Dendritic cell treated with granulocyte-macrophage colony-stimulating factor and Interleukin-4, amounts not matched to agents 40 ng/mL and 50 ng/mL, for 4 days (primary cell): Measurements from ENCODE around the gene GALNT16.
"Not testable (repeated sequence)": the region's sequence is repeated elsewhere in the genome, so short reads cannot be mapped to it uniquely, and the experiment has no call there.

Experiments used
- H3K27ac Mint-ChIP-seq: one replicate; pipeline ENCODE4 v1.8.0; 2022; ENCODE audit warnings: mild to moderate bottlenecking, mixed read lengths
- H3K27me3 Mint-ChIP-seq: one replicate; pipeline ENCODE4 v1.8.0; 2022; ENCODE audit warnings: mild to moderate bottlenecking, mixed read lengths
- H3K36me3 Mint-ChIP-seq: one replicate; pipeline ENCODE4 v1.8.0; 2022; ENCODE audit warnings: low read depth, mixed read lengths
- H3K4me1 Mint-ChIP-seq: one replicate; pipeline ENCODE4 v1.8.0; 2022; ENCODE audit warnings: low read depth, mixed read lengths
- H3K4me3 Mint-ChIP-seq: one replicate; pipeline ENCODE4 v1.8.0; 2022; ENCODE audit warnings: mild to moderate bottlenecking, moderate library complexity, mixed read lengths
- H3K9me3 Mint-ChIP-seq: one replicate; pipeline ENCODE4 v1.8.0; 2022; ENCODE audit warnings: mixed read lengths
- intact Hi-C: fragments of 100-400 bp; cut with micrococcal nuclease; formaldehyde crosslinking; loops from one replicate; pipeline ENCODE4 v1.15.0; 2022

Gene GALNT16

GRCh38 chr14:69284170-69284569 lies 24.2 kb downstream of the GALNT16 start:
- Mint-ChIP-seq H3K9me3 (no peaks in the 10 kb centered on the region), H3K4me3 (no peak overlapping the region), H3K27me3 (peaks cover 6% of the 10 kb centered on the region), H3K36me3 (no peaks in the 10 kb centered on the region), H3K4me1 (no peaks in the 10 kb centered on the region), H3K27ac (no peak overlapping the region)
- intact Hi-C loops: no loop called here

- H3K4me3 Mint-ChIP-seq: no peak overlapping the region
- peaks cover 2% of the 10 kb centered on the region for H3K27me3 Mint-ChIP-seq
- H3K4me1 Mint-ChIP-seq: no peaks in the 10 kb centered on the region
These were observed 25.8 kb downstream of the GALNT16 start for GRCh38 chr14:69285661-69286255.

GRCh38 chr14:69287098-69288010 lies 27.4 kb downstream of the GALNT16 start:
- Mint-ChIP-seq H3K27ac (no peak overlapping the region), H3K36me3 (no peaks in the 10 kb centered on the region)
- intact Hi-C loops: no loop called here

More at GRCh38 chr14:69285661-69286255, 25.8 kb downstream of the GALNT16 start:
- Mint-ChIP-seq H3K9me3 (no peaks in the 10 kb centered on the region), H3K27ac (no peak overlapping the region), H3K36me3 (no peaks in the 10 kb centered on the region)
- intact Hi-C loops: no loop called here

GRCh38 chr14:69288011-69288771 lies 28.2 kb downstream of the GALNT16 start:
- Mint-ChIP-seq H3K27ac (no peak overlapping the region), H3K9me3 (no peaks in the 10 kb centered on the region), H3K4me3 (no peak overlapping the region), H3K36me3 (no peaks in the 10 kb centered on the region), H3K4me1 (no peaks in the 10 kb centered on the region), H3K27me3 (peaks cover 10% of the 10 kb centered on the region)
- intact Hi-C loops: no loop called here

More at GRCh38 chr14:69287098-69288010, 27.4 kb downstream of the GALNT16 start:
- peaks cover 6% of the 10 kb centered on the region for H3K27me3 Mint-ChIP-seq
- H3K4me3 Mint-ChIP-seq: no peak overlapping the region
- H3K9me3 Mint-ChIP-seq: no peaks in the 10 kb centered on the region
- no peaks in the 10 kb centered on the region for H3K4me1 Mint-ChIP-seq

- no peaks in the 10 kb centered on the region for H3K9me3 Mint-ChIP-seq
- H3K36me3 Mint-ChIP-seq: no peaks in the 10 kb centered on the region
- H3K4me3 Mint-ChIP-seq: no peak overlapping the region
- no peaks in the 10 kb centered on the region for H3K4me1 Mint-ChIP-seq
- no peak overlapping the region for H3K27ac Mint-ChIP-seq
- peaks cover 8% of the 10 kb centered on the region for H3K27me3 Mint-ChIP-seq
- intact Hi-C loops: no loop called here
These were observed 29.2 kb downstream of the GALNT16 start for GRCh38 chr14:69288956-69289705.

- Mint-ChIP-seq H3K4me3 (no peak overlapping the region), H3K27me3 (peaks cover 9% of the 10 kb centered on the region), H3K4me1 (no peaks in the 10 kb centered on the region), H3K9me3 (no peaks in the 10 kb centered on the region), H3K27ac (no peak overlapping the region), H3K36me3 (no peaks in the 10 kb centered on the region)
- intact Hi-C loops: no loop called here
These were observed 30.0 kb downstream of the GALNT16 start for GRCh38 chr14:69289811-69290520.

- H3K9me3 Mint-ChIP-seq, H3K4me1 Mint-ChIP-seq, H3K4me3 Mint-ChIP-seq, H3K36me3 Mint-ChIP-seq, intact Hi-C loops, H3K27ac Mint-ChIP-seq, H3K27me3 Mint-ChIP-seq: not testable (repeated sequence)
These were observed 30.9 kb downstream of the GALNT16 start for GRCh38 chr14:69290881-69291280.

- Mint-ChIP-seq H3K36me3 (no peaks in the 10 kb centered on the region), H3K27ac (no peak overlapping the region), H3K4me1 (no peaks in the 10 kb centered on the region), H3K27me3 (peaks cover 12% of the 10 kb centered on the region), H3K4me3 (no peak overlapping the region), H3K9me3 (no peaks in the 10 kb centered on the region)
- intact Hi-C loops: no loop called here
These were observed 31.4 kb downstream of the GALNT16 start for GRCh38 chr14:69291396-69291795.

GRCh38 chr14:69291891-69292561 lies 32.1 kb downstream of the GALNT16 start:
- no peak overlapping the region for H3K4me3 Mint-ChIP-seq
- intact Hi-C loops: no loop called here
- H3K4me1 Mint-ChIP-seq: no peaks in the 10 kb centered on the region
- peaks cover 14% of the 10 kb centered on the region for H3K27me3 Mint-ChIP-seq
- no peaks in the 10 kb centered on the region for H3K9me3 Mint-ChIP-seq
- no peak overlapping the region for H3K27ac Mint-ChIP-seq
- H3K36me3 Mint-ChIP-seq: no peaks in the 10 kb centered on the region

GRCh38 chr14:69298131-69299071 lies 38.4 kb downstream of the GALNT16 start:
- H3K36me3 Mint-ChIP-seq: no peaks in the 10 kb centered on the region

GRCh38 chr14:69299286-69300035 lies 39.5 kb downstream of the GALNT16 start:
- intact Hi-C loops: no loop called here
- H3K27me3 Mint-ChIP-seq: peaks cover 35% of the 10 kb centered on the region
- H3K4me1 Mint-ChIP-seq: no peaks in the 10 kb centered on the region
- H3K36me3 Mint-ChIP-seq: no peaks in the 10 kb centered on the region
- no peak overlapping the region for H3K27ac Mint-ChIP-seq
- no peak overlapping the region for H3K4me3 Mint-ChIP-seq
- no peaks in the 10 kb centered on the region for H3K9me3 Mint-ChIP-seq

More at GRCh38 chr14:69298131-69299071, 38.4 kb downstream of the GALNT16 start:
- H3K27ac Mint-ChIP-seq: no peak overlapping the region
- intact Hi-C loops: no loop called here
- H3K27me3 Mint-ChIP-seq: peaks cover 36% of the 10 kb centered on the region
- no peak overlapping the region for H3K4me3 Mint-ChIP-seq
- H3K4me1 Mint-ChIP-seq: no peaks in the 10 kb centered on the region
- no peaks in the 10 kb centered on the region for H3K9me3 Mint-ChIP-seq
